OCI-LY3 (cell line): ENCODE results near the gene SPINDOC.

Experiments
- H2AFZ ChIP-seq: fragments of 200-600, 300-600 bp; shearing (Covaris generic); 2 replicates; pipeline ENCODE4 v1.6.0; 2014; ENCODE audit warnings: antibody characterized with exemption, low read depth, low read length
- H3K27ac ChIP-seq: fragments of 200-600, 300-600 bp; sonication (generic); 2 replicates; pipeline ENCODE4 v1.5.1; 2014; ENCODE audit warnings: mild to moderate bottlenecking, low read length, moderate library complexity, mixed read lengths
- H3K27me3 ChIP-seq: fragments of 200-600, 300-600 bp; sonication (generic); 2 replicates; pipeline ENCODE4 v1.6.1; 2014; ENCODE audit warnings: low read depth, low read length, mixed read lengths
- H3K36me3 ChIP-seq: fragments of 200-600, 300-600 bp; sonication (generic); replicated peaks from 2 replicates; pipeline ENCODE3; 2014; ENCODE audit warnings: low read depth, low read length, mixed read lengths
- H3K4me1 ChIP-seq: fragments of 300-600, 200-600 bp; sonication (generic); 2 replicates; pipeline ENCODE4 v1.6.1; 2014; ENCODE audit warnings: low read length, mixed read lengths
- H3K4me2 ChIP-seq: fragments of 200-600, 300-600 bp; sonication (generic); 2 replicates; pipeline ENCODE4 v1.6.1; 2014; ENCODE audit warnings: low read length, mixed read lengths
- H3K4me3 ChIP-seq: fragments of 300-600, 200-600 bp; sonication (generic); 2 replicates; pipeline ENCODE4 v1.5.1; 2014; ENCODE audit warnings: antibody characterized with exemption, mild to moderate bottlenecking, low read length, moderate library complexity
- H3K79me2 ChIP-seq: fragments of 300-600, 200-600 bp; shearing (Covaris generic); 2 replicates; pipeline ENCODE4 v1.6.1; 2014; ENCODE audit warnings: mild to moderate bottlenecking, low read length, mixed read lengths
- H3K9ac ChIP-seq: fragments of 300-600, 200-600 bp; shearing (Covaris generic); 2 replicates; pipeline ENCODE4 v1.6.0; 2014; ENCODE audit warnings: mild to moderate bottlenecking, low read length, moderate library complexity
- H3K9me3 ChIP-seq: fragments of 200-600, 300-600 bp; shearing (Covaris generic); 2 replicates; pipeline ENCODE4 v1.6.1; 2014; ENCODE audit warnings: low read length, mixed read lengths; ENCODE audit not compliant: insufficient read depth
- H4K20me1 ChIP-seq: fragments of 200-600, 300-600 bp; sonication (generic); 2 replicates; pipeline ENCODE4 v1.6.1; 2016; ENCODE audit warnings: low read length, mixed read lengths; ENCODE audit not compliant: insufficient read depth
- EZH2phosphoT487 ChIP-seq: fragments of 200-600 bp; shearing (Covaris generic); IDR thresholded peaks from 2 replicates; pipeline ENCODE4 v1.6.1; 2018; ENCODE audit warnings: antibody characterized with exemption, mixed run types, low read depth
- TF ChIP-seq, protein P1 (sequence below): fragments of 200-600, 300-600 bp; sonication (generic); IDR thresholded peaks from 2 replicates; pipeline ENCODE4 v1.5.1; 2014; ENCODE audit warnings: antibody characterized with exemption, low read length, low read depth

The SPINDOC gene

DNA sequence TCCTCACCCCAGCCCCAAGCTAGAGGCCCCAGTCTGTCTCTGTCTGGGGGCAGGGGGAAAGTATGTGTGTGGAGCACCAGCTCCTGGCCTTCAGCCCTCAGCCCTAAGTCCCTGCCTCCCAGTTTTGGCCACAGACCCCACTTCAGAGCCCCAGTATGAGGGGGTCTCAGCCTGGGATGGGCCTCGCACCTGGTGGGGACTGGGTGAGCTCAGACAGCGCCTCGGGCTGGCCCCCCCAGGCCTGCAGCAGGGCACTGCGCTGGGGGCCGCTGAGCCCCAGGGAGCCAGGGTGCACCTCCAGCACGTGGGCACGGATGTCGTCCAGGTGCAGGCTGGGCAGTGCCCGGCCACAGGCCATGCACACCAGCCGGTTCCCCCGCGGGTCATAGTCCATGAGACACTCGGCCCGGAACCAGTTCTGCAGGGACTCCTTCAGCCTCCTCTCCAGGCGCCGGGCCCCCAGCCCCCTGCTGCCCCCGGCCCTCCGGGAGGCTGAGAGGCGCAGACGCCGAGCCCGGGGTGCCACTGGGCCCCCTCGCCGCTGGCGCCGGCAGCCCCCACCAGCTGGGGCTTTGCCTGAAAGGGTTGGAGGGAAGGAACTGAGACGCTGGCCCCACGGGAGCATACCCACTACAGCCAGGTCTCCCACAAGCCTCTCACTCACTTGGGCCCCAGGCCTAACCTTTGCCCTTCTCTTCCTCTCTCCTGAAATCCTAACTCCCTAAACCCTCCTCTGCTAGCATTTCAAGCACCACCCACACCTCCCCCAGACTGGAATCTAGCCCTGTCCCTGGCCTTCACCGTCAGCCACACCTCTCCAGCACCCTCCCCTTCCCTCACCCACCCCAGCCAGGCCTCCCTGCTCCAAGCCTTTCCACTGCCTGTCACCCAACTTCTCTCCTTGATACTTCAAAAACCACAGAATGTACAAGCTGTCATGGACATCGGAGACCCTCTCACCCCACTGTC lies 48.3 kb upstream of the SPINDOC start:
- no peak for TF ChIP-seq EZH2phosphoT487
- TF ChIP-seq, protein P1, sequence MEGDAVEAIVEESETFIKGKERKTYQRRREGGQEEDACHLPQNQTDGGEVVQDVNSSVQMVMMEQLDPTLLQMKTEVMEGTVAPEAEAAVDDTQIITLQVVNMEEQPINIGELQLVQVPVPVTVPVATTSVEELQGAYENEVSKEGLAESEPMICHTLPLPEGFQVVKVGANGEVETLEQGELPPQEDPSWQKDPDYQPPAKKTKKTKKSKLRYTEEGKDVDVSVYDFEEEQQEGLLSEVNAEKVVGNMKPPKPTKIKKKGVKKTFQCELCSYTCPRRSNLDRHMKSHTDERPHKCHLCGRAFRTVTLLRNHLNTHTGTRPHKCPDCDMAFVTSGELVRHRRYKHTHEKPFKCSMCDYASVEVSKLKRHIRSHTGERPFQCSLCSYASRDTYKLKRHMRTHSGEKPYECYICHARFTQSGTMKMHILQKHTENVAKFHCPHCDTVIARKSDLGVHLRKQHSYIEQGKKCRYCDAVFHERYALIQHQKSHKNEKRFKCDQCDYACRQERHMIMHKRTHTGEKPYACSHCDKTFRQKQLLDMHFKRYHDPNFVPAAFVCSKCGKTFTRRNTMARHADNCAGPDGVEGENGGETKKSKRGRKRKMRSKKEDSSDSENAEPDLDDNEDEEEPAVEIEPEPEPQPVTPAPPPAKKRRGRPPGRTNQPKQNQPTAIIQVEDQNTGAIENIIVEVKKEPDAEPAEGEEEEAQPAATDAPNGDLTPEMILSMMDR = no peak
- Histone ChIP-seq H3K9ac (no peak overlapping the region), H3K27me3 (peaks cover 6% of the 10 kb centered on the region), H3K4me1 (peaks cover 12% of the 10 kb centered on the region), H4K20me1 (peaks cover 20% of the 10 kb centered on the region), H3K27ac (no peak overlapping the region), H3K4me2 (no peak overlapping the region), H2AFZ (no peak overlapping the region), H3K9me3 (no peaks in the 10 kb centered on the region), H3K4me3 (no peak overlapping the region), H3K79me2 (peaks cover 22% of the 10 kb centered on the region), H3K36me3 (peaks cover 4% of the 10 kb centered on the region)

DNA sequence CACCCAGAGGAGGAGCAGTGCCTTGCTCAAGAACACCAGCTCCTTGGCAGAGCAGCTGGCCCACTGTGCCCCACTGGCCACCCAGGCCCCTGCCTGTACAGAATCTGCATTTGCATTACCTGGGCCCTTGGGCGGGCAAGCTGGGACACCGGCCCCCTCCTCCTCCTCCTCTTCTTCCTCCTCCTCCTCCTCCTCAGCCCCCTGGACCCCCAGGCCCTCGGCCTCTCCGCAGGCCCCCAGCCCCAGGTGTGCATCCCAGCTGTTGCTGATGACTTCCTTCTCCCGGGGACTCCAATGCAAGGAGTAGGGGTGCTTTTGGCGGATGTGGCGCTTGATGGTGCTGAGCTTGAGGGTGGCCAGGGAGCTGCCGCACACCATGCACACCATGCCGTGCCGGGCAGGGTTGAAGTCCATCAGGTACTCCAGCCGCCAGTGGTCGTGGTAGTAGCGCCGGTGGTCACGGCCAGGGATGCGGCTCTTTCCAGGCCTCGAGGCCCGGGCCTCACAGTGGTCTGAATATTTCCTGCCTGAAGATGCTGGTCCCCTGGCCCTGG lies 47.5 kb upstream of the SPINDOC start:
- Histone ChIP-seq H3K79me2 (peaks cover 22% of the 10 kb centered on the region), H3K4me2 (no peak overlapping the region), H4K20me1 (peaks cover 20% of the 10 kb centered on the region), H3K9ac (no peak overlapping the region), H3K27ac (no peak overlapping the region), H3K36me3 (no peaks in the 10 kb centered on the region), H3K27me3 (peaks cover 14% of the 10 kb centered on the region), H3K4me3 (no peak overlapping the region), H2AFZ (no peak overlapping the region), H3K4me1 (peaks cover 15% of the 10 kb centered on the region), H3K9me3 (no peaks in the 10 kb centered on the region)
- TF ChIP-seq EZH2phosphoT487 = no peak
- TF ChIP-seq, protein P1 = no peak

DNA sequence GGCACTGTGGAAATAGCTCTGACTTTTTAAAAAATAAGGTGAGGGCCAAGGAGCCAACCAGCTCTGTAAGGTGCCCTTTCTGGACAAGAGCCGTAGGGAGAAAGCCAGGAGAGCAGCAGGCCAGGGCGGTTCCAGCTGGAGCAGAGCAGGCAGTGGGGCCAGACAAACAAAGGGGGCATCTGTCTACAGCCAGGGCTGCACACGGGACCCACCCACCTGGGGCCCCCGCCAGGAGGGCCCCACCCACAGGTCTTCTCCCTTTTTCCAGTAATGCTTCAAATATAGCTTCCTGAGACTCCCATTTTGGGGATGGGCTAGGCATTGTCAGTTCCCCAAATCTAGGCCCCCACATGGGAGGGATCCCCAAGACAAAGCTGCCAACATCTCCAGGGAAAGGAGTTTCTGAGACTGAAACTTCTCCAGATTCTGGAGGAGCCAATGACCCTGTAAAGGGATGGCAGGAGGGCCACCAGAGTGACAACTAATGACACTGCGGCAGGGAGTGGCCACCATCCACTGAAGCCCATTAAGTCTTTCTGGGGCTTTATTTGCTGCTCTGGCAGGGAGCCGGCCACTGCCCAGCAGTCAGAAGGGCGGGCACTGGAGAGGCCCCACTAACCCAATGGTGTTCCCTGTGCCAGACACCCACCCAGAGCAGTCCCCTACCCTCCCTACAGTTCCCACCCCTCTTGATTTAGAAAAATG lies 46.6 kb upstream of the SPINDOC start:
- no peaks in the 10 kb centered on the region for H3K9me3 ChIP-seq
- H3K27me3 ChIP-seq = peaks cover 22% of the 10 kb centered on the region
- no peaks in the 10 kb centered on the region for H3K36me3 ChIP-seq
- peak overlapping the region; percentile 88 for H3K4me2 ChIP-seq
- H3K4me1 ChIP-seq = peaks cover 15% of the 10 kb centered on the region
- no peak overlapping the region for H2AFZ ChIP-seq
- H3K79me2 ChIP-seq = peaks cover 22% of the 10 kb centered on the region
- H4K20me1 ChIP-seq = peaks cover 20% of the 10 kb centered on the region
- H3K4me3 ChIP-seq = peak overlapping the region; percentile 94
- no peak overlapping the region for H3K9ac ChIP-seq
- no peak overlapping the region for H3K27ac ChIP-seq
- TF ChIP-seq EZH2phosphoT487 = no peak
- TF ChIP-seq, protein P1 = no peak

DNA sequence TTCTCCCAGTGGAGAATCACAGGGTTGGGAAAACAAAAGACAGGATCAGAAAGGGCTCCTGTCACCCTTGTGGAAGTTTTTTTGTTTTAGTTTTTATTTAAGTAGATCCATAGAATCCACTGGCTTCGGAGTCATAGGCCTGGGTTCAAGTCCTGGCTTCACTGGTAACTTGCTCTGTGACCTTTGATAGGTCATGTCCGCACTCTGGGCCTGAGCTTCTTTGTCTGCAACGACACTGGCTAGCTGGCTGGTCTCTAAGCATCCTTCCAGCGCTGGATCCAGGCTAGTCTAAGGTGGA lies 46.0 kb upstream of the SPINDOC start:
- H3K4me3 ChIP-seq = peak overlapping the region; percentile 94
- H3K9ac ChIP-seq = peak overlapping the region; percentile 81
- peak overlapping the region; percentile 88 for H3K4me2 ChIP-seq
- H4K20me1 ChIP-seq = peaks cover 20% of the 10 kb centered on the region
- peaks cover 24% of the 10 kb centered on the region for H3K27me3 ChIP-seq
- TF ChIP-seq, protein P1 = no peak
- no peak for TF ChIP-seq EZH2phosphoT487
- H3K27ac ChIP-seq = no peak overlapping the region
- H3K79me2 ChIP-seq = peaks cover 22% of the 10 kb centered on the region
- H3K9me3 ChIP-seq = no peaks in the 10 kb centered on the region
- H3K4me1 ChIP-seq = peaks cover 15% of the 10 kb centered on the region
- H2AFZ ChIP-seq = no peak overlapping the region
- H3K36me3 ChIP-seq = no peaks in the 10 kb centered on the region
